ENCODE results near the gene PSMG4.

Gene PSMG4

DNA sequence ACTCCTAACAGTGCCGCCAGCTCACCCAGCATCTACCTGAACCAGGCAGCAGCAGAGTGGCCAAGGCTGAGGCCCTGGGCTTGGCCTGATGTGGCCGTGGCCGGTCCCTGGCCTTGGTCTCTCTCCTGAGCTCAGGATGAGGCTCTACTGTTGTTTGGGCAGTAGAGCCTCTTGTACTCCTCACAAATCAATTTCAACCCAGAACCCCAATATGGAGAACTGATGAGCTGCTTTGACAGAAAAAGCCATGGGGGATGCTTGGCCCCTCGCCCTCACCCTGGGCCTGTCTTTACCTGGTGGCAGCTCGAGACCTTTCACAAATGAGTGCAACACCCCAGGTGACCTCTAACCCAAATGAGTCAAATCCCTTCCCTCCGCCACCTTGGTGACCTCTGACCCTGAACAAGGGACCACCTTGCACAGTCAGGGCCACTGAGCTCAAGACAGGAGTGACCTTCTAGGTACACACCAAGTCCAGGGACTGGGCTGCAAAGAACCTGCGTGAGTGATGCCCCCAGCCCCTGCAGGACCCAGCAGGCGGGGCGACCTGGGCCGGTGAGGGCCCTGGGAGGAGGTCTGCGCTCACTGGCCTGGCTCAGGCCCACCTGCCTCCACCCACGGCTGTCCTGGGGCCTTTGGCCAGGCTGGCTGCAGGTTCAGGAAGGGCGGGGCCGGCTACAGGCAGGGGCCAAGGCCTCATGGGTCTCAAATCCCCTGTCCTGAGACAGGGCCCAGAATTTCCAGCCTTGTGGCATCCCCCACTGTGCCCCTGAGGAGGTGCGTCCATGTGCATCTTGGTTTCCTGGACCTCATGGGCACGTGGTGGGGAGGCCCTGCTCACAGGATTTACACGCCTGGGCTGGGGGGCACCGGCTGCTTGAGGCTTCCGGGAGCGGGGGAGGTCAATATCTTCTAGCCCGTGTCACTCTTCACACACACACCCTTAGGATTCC, 30.2 kb downstream of the PSMG4 start:
- H4K20me1 ChIP-seq (ENCODE audit: insufficient read depth, low read length): no peaks in the 10 kb centered on the region
- no peaks in the 10 kb centered on the region for H3K4me1 ChIP-seq (ENCODE audit: low read length)
- no peaks in the 10 kb centered on the region for H3K27me3 ChIP-seq (ENCODE audit: low read depth, low read length)
- H2AFZ ChIP-seq (ENCODE audit: low read depth, low read length): no peak overlapping the region
- no peak overlapping the region for H3K27ac ChIP-seq (ENCODE audit: low read length)
- H3K36me3 ChIP-seq (replicated peaks; ENCODE audit: low read depth, low read length): no peaks in the 10 kb centered on the region
- no peak overlapping the region for H3K4me2 ChIP-seq (ENCODE audit: low read length)
- no peak for TF ChIP-seq EZH2phosphoT487 (IDR thresholded peaks at IDR 0.05; ENCODE audit: low read depth)
- TF ChIP-seq, protein P1, sequence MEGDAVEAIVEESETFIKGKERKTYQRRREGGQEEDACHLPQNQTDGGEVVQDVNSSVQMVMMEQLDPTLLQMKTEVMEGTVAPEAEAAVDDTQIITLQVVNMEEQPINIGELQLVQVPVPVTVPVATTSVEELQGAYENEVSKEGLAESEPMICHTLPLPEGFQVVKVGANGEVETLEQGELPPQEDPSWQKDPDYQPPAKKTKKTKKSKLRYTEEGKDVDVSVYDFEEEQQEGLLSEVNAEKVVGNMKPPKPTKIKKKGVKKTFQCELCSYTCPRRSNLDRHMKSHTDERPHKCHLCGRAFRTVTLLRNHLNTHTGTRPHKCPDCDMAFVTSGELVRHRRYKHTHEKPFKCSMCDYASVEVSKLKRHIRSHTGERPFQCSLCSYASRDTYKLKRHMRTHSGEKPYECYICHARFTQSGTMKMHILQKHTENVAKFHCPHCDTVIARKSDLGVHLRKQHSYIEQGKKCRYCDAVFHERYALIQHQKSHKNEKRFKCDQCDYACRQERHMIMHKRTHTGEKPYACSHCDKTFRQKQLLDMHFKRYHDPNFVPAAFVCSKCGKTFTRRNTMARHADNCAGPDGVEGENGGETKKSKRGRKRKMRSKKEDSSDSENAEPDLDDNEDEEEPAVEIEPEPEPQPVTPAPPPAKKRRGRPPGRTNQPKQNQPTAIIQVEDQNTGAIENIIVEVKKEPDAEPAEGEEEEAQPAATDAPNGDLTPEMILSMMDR (IDR thresholded peaks at IDR 0.05; ENCODE audit: low read depth, low read length): no peak
- no peak overlapping the region for H3K4me3 ChIP-seq (ENCODE audit: low read length)
- H3K79me2 ChIP-seq (ENCODE audit: low read length): no peaks in the 10 kb centered on the region
- no peak overlapping the region for H3K9ac ChIP-seq (ENCODE audit: low read length)
- no peaks in the 10 kb centered on the region for H3K9me3 ChIP-seq (ENCODE audit: insufficient read depth, low read length)

DNA sequence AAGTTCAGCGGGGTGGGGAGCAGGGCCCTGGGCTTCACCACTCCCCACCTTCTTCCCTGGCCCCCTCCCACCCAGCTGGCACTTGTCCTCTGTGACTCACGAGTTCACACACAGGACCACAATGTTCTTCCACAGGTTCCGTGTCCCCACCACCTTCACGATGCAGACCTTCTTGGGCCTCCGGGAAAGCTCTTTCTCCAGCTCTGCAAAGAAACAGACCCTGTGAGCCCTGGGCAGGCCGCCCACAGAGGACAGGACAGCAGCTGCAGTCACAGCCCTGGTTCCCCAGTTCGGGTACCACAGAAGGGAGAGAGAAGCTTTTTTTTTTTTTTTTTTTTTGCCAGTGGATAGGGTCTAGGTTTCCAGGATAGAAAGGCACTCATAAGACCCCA, 30.9 kb downstream of the PSMG4 start:
- H2AFZ ChIP-seq (ENCODE audit: low read depth, low read length): no peak overlapping the region
- H3K4me1 ChIP-seq (ENCODE audit: low read length): no peaks in the 10 kb centered on the region
- H3K27me3 ChIP-seq (ENCODE audit: low read depth, low read length): no peaks in the 10 kb centered on the region
- H3K9ac ChIP-seq (ENCODE audit: low read length): no peak overlapping the region
- TF ChIP-seq, protein P1 (IDR thresholded peaks at IDR 0.05; ENCODE audit: low read depth, low read length): no peak
- TF ChIP-seq EZH2phosphoT487 (IDR thresholded peaks at IDR 0.05; ENCODE audit: low read depth): no peak
- no peaks in the 10 kb centered on the region for H3K9me3 ChIP-seq (ENCODE audit: insufficient read depth, low read length)
- H4K20me1 ChIP-seq (ENCODE audit: insufficient read depth, low read length): no peaks in the 10 kb centered on the region
- H3K27ac ChIP-seq (ENCODE audit: low read length): no peak overlapping the region
- H3K4me2 ChIP-seq (ENCODE audit: low read length): no peak overlapping the region
- H3K79me2 ChIP-seq (ENCODE audit: low read length): no peaks in the 10 kb centered on the region
- no peak overlapping the region for H3K4me3 ChIP-seq (ENCODE audit: low read length)
- no peaks in the 10 kb centered on the region for H3K36me3 ChIP-seq (replicated peaks; ENCODE audit: low read depth, low read length)

DNA sequence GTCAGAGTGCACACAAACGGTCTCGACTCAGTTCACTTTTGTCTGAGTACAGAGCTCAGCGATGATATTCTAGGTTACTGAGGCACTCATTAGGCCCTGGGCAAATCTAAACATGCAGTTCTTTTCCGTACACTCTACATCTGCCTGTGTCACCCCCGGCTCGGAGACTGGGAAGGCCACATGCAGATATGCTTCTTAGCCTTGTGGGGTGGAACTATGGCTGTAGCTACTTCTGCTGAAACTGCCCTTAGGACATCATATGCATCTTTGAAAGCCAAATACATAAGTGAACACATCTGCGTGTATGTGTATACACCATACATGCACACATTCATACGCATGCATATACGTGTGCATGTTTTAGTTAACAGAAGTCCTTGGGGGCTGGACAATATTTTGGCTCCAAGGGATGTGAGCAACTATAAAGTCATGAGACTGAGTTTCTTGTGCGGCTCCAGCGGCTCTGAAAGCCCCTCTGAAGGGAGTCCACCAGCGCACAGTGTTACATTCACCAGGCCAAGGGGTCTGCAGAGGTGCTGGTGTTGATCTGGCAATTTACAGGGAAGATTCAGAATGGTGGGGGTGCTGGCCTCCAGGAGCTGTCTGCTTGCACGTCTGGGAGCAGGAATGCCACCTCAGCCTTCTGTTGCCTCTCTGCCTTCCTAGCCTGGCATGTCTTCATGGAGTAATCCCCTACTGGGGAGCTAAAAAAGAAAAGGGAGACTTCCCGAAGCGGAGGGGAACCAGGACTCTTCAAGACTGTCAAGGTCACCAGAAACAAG, 31.6 kb downstream of the PSMG4 start:
- Histone ChIP-seq H3K36me3 (replicated peaks; ENCODE audit: low read depth, low read length) (no peaks in the 10 kb centered on the region), H3K27ac (ENCODE audit: low read length) (no peak overlapping the region), H3K9ac (ENCODE audit: low read length) (no peak overlapping the region), H3K4me1 (ENCODE audit: low read length) (no peaks in the 10 kb centered on the region), H4K20me1 (ENCODE audit: insufficient read depth, low read length) (no peaks in the 10 kb centered on the region), H3K4me3 (ENCODE audit: low read length) (no peak overlapping the region), H2AFZ (ENCODE audit: low read depth, low read length) (no peak overlapping the region), H3K27me3 (ENCODE audit: low read depth, low read length) (no peaks in the 10 kb centered on the region), H3K4me2 (ENCODE audit: low read length) (no peak overlapping the region), H3K9me3 (ENCODE audit: insufficient read depth, low read length) (no peaks in the 10 kb centered on the region), H3K79me2 (ENCODE audit: low read length) (no peaks in the 10 kb centered on the region)
- TF ChIP-seq, protein P1 (IDR thresholded peaks at IDR 0.05; ENCODE audit: low read depth, low read length): no peak
- no peak for TF ChIP-seq EZH2phosphoT487 (IDR thresholded peaks at IDR 0.05; ENCODE audit: low read depth)

- Histone ChIP-seq H3K4me3 (ENCODE audit: low read length) (no peak overlapping the region), H2AFZ (ENCODE audit: low read depth, low read length) (no peak overlapping the region), H3K36me3 (replicated peaks; ENCODE audit: low read depth, low read length) (no peaks in the 10 kb centered on the region), H3K9me3 (ENCODE audit: insufficient read depth, low read length) (no peaks in the 10 kb centered on the region), H3K27ac (ENCODE audit: low read length) (no peak overlapping the region), H3K27me3 (ENCODE audit: low read depth, low read length) (no peaks in the 10 kb centered on the region), H4K20me1 (ENCODE audit: insufficient read depth, low read length) (no peaks in the 10 kb centered on the region), H3K4me1 (ENCODE audit: low read length) (no peaks in the 10 kb centered on the region), H3K9ac (ENCODE audit: low read length) (no peak overlapping the region), H3K79me2 (ENCODE audit: low read length) (no peaks in the 10 kb centered on the region), H3K4me2 (ENCODE audit: low read length) (no peak overlapping the region)
- TF ChIP-seq, protein P1 (IDR thresholded peaks at IDR 0.05; ENCODE audit: low read depth, low read length): no peak
- no peak for TF ChIP-seq EZH2phosphoT487 (IDR thresholded peaks at IDR 0.05; ENCODE audit: low read depth)
Measured at GRCh38 chr6:3290931-3291211, 32.1 kb downstream of the PSMG4 start.

Measured in OCI-LY3 (cell line).